Endothelial cell of umbilical vein (primary cell): ENCODE data around the gene SNORC. TPM values are rescaled to one million over a fixed set of nuclear protein-coding genes. Genes with fewer than 3 reads are reported as not detected.

Experiments used
- BruUV-seq: library from RNA; stranded (reverse); fragments of 400-500 nt; replicated peaks from 2 replicates; lab custom pipeline; 2021; lab: Mats Ljungman, UMichigan
- CTCF ChIA-PET: fragments of 300-600, 350-600 bp; sonication (Branson Sonifier 250); formaldehyde crosslinking; loops from one replicate; lab custom pipeline; 2021; ENCODE audit warnings: antibody characterized with exemption, inconsistent platforms; lab: Charles Lee
- POLR2A ChIA-PET: fragments of 300-600, 350-600 bp; sonication (Branson Sonifier 250); formaldehyde crosslinking; loops from one replicate; lab custom pipeline; 2021; ENCODE audit warnings: antibody characterized with exemption, inconsistent platforms; lab: Charles Lee
- DNase-seq: peaks from one replicate; pipeline ENCODE4 v3.0.0-alpha.2; 2011; ENCODE audit warnings: low read depth, low spot score
- FAIRE-seq: peaks from 2 replicates; lab custom pipeline; 2011; peaks lifted over from hg19 to GRCh38; lab: Jason Lieb, UNC
- H2AFZ ChIP-seq: 2 replicates; pipeline ENCODE4 v1.6.0; 2012; ENCODE audit warnings: low read depth, low read length, control low read depth, inconsistent platforms
- H3K27ac ChIP-seq: 2 replicates; pipeline ENCODE4 v1.5.1; 2011; ENCODE audit warnings: low read depth, mild to moderate bottlenecking, control low read depth, low read length, moderate library complexity; ENCODE audit not compliant: insufficient read depth
- H3K27me3 ChIP-seq, 2 experiments: 2 replicates each; pipeline versions ENCODE4 v1.6.0 to v1.6.1; 2011; ENCODE audit warnings: low read length in 2 of 2, mixed read lengths in 1 of 2; ENCODE audit not compliant: control insufficient read depth in 2 of 2, insufficient read depth in 2 of 2
- H3K36me3 ChIP-seq, 2 experiments: 2 replicates in 1 of 2; 3 replicates in 1 of 2; pipeline ENCODE4 v1.5.1; 2011; ENCODE audit warnings: low read length in 2 of 2, mild to moderate bottlenecking in 1 of 2, moderate library complexity in 1 of 2; ENCODE audit not compliant: control insufficient read depth in 2 of 2, insufficient read depth in 2 of 2; ENCODE audit errors: extremely low read depth in 1 of 2
- H3K4me1 ChIP-seq: 3 replicates; pipeline ENCODE4 v1.5.1; 2011; ENCODE audit warnings: mild to moderate bottlenecking, low read length; ENCODE audit not compliant: control insufficient read depth, insufficient read depth; ENCODE audit errors: extremely low read depth
- H3K4me2 ChIP-seq: 2 replicates; pipeline ENCODE4 v1.6.1; 2011; ENCODE audit warnings: low read length, control low read depth, mixed read lengths; ENCODE audit not compliant: insufficient read depth
- H3K4me3 ChIP-seq, 3 experiments: fragments of 200-600 bp in 1 of 3; sonication (generic), shearing (Covaris generic) in 1 of 3; replicated peaks in 1 of 3; 2 replicates each; pipeline ENCODE4 v1.5.1; 2011 to 2016; ENCODE audit warnings: control low read depth in 3 of 3, low read length in 3 of 3, mild to moderate bottlenecking in 2 of 3, inconsistent platforms in 1 of 3, low read depth in 1 of 3, moderate library complexity in 1 of 3; ENCODE audit not compliant: insufficient read depth in 1 of 3
- H3K79me2 ChIP-seq: 2 replicates; pipeline ENCODE4 v1.6.0; 2012; ENCODE audit warnings: low read length, inconsistent platforms; ENCODE audit not compliant: control insufficient read depth, insufficient read depth
- H3K9ac ChIP-seq: replicated peaks from 2 replicates; pipeline ENCODE3; 2011; ENCODE audit warnings: low read length, control low read depth; ENCODE audit not compliant: insufficient read depth; ENCODE audit errors: extremely low read depth
- H3K9me1 ChIP-seq: replicated peaks from 3 replicates; pipeline ENCODE4 v1.6.0; 2011; ENCODE audit warnings: mild to moderate bottlenecking, low read length; ENCODE audit not compliant: control insufficient read depth, insufficient read depth; ENCODE audit errors: extremely low read depth
- H3K9me3 ChIP-seq: replicated peaks from 2 replicates; pipeline ENCODE4 v1.5.1; 2012; ENCODE audit warnings: low read length, inconsistent platforms; ENCODE audit not compliant: control insufficient read depth, insufficient read depth
- H4K20me1 ChIP-seq: replicated peaks from 2 replicates; pipeline ENCODE3; 2011; ENCODE audit warnings: mild to moderate bottlenecking, low read length; ENCODE audit not compliant: control insufficient read depth, insufficient read depth; ENCODE audit errors: extremely low read depth
- CTCF ChIP-seq, 2 donors: IDR thresholded peaks; 1 replicate in 1 of 2; 2 replicates in 1 of 2; pipeline ENCODE4 v1.5.1; 2011; ENCODE audit warnings: low read length in 2 of 2, mild to moderate bottlenecking in 2 of 2, moderate library complexity in 2 of 2, control low read depth in 1 of 2, inconsistent platforms in 1 of 2, low read depth in 1 of 2; ENCODE audit not compliant: insufficient read depth in 1 of 2; ENCODE audit errors: extremely low read depth in 1 of 2
- EZH2 ChIP-seq: IDR thresholded peaks from 2 replicates; pipeline ENCODE4 v1.6.1; 2012; ENCODE audit warnings: borderline replicate concordance, low read depth, mild to moderate bottlenecking, moderate library complexity, low read length, inconsistent platforms; ENCODE audit not compliant: severe bottlenecking
- FOS ChIP-seq: IDR thresholded peaks from 2 replicates; pipeline ENCODE4 v1.6.1; 2011; ENCODE audit warnings: mild to moderate bottlenecking, low read length, moderate library complexity, borderline replicate concordance; ENCODE audit not compliant: insufficient read depth
- GATA2 ChIP-seq: IDR thresholded peaks from 2 replicates; pipeline ENCODE4 v1.7.0; 2011; ENCODE audit warnings: low read depth, mild to moderate bottlenecking, moderate library complexity, mixed read lengths, low read length; ENCODE audit not compliant: insufficient read length, insufficient read depth
- JUN ChIP-seq: IDR thresholded peaks from 2 replicates; pipeline ENCODE4 v1.6.1; 2011; ENCODE audit warnings: borderline replicate concordance, low read depth; ENCODE audit not compliant: insufficient read length, insufficient read depth
- MAX ChIP-seq: IDR thresholded peaks from 2 replicates; pipeline ENCODE4 v1.6.1; 2011; ENCODE audit not compliant: insufficient read depth, insufficient read length
- MYC ChIP-seq: IDR thresholded peaks from one replicate; pipeline ENCODE4 v1.6.1; 2011; ENCODE audit warnings: mild to moderate bottlenecking, low read depth, low read length
- POLR2A ChIP-seq: IDR thresholded peaks from 2 replicates; pipeline ENCODE4 v1.6.1; 2012; ENCODE audit warnings: low read depth, mild to moderate bottlenecking, control low read depth, low read length
- POLR2AphosphoS5 ChIP-seq: IDR thresholded peaks from 2 replicates; pipeline ENCODE4 v1.6.1; 2012; ENCODE audit warnings: low read depth, mild to moderate bottlenecking, control low read depth, low read length, moderate library complexity; ENCODE audit not compliant: insufficient read depth
- dilution Hi-C: fragments of 300-500 bp; cut with MboI; formaldehyde crosslinking; loops from one replicate; pipeline ENCODE4 v1.15.0; 2019; ENCODE audit warnings: low sequenced_read_pairs; ENCODE audit not compliant: extremely low pct_ligation_motif_present
- intact Hi-C: fragments of 100-400 bp; cut with micrococcal nuclease; formaldehyde crosslinking; loops from one replicate; pipeline ENCODE4 v1.10.0; 2022
- polyA plus RNA-seq, 4 experiments: library from polyadenylated mRNA; depleted of rRNA in 3 of 4; stranded (reverse) in 3 of 4; unstranded in 1 of 4; fragments of >200 nt; gene quantifications; 2 replicates each; pipeline versions ENCODE4 v1.2.1 to v1.2.3, GENCODE V29; 2011 to 2012; ENCODE audit warnings: missing spikeins in 1 of 4
- total RNA-seq: library from RNA; stranded (reverse); gene quantifications from 2 replicates; pipeline ENCODE4 v1.2.3, GENCODE V29; 2021

Gene SNORC
- total and polyA plus RNA-seq, 2 donors (not counting 3 experiments of a cell fraction or from before 2014, with no cell fraction given) = 1.4 to 4.0 TPM

GRCh38 chr2:232882085-232882484 is 12.0 kb downstream of the SNORC start:
- Histone ChIP-seq H4K20me1 (no peaks in the 10 kb centered on the region), H3K4me1 (no peaks in the 10 kb centered on the region), H3K27me3 (no peaks in the 10 kb centered on the region), H3K9me3 (no peaks in the 10 kb centered on the region), H3K79me2 (no peaks in the 10 kb centered on the region), H3K9ac (no peak overlapping the region), H2AFZ (no peak overlapping the region), H3K4me2 (no peak overlapping the region), H3K4me3 (no peak overlapping the region), H3K9me1 (no peaks in the 10 kb centered on the region), H3K36me3 (no peaks in the 10 kb centered on the region), H3K27ac (no peak overlapping the region)
- FAIRE-seq (no peak), DNase-seq (no peak)
- intact Hi-C loops = loop anchor here (10.0 kb wide), 1 partner anchor 173 kb away; no protein-coding TSS in a partner anchor
- ChIA-PET POLR2A (no interaction called here), CTCF (interaction anchor here (1.6 kb wide), 1 partner anchor 20 kb away, joined by 4 read pairs; no protein-coding TSS in a partner anchor)
- dilution Hi-C loops = no loop called here
- TF ChIP-seq JUN (no peak), MAX (no peak), MYC (no peak), POLR2A (no peak), GATA2 (no peak), EZH2 (no peak), POLR2AphosphoS5 (no peak), FOS (no peak), CTCF (IDR thresholded peaks at IDR 0.05; ENCODE audit: extremely low read depth in 1 of 2, insufficient read depth in 1 of 2, low read depth in 1 of 2, low read length in 2 of 2) (no peak)
- BruUV-seq = no TSS peak
